Ishikawa (cell line): ENCODE measurements around the gene APBA3.

Experiments
- CEBPB ChIP-seq: IDR thresholded peaks from 2 replicates; pipeline ENCODE4 v1.6.1; 2012
- EP300 ChIP-seq: IDR thresholded peaks from 2 replicates; pipeline ENCODE4 v1.6.1; 2012; ENCODE audit warnings: borderline replicate concordance
- FOXM1 ChIP-seq: IDR thresholded peaks from 2 replicates; pipeline ENCODE4 v1.6.1; 2012; ENCODE audit warnings: low read depth, borderline replicate concordance
- RAD21 ChIP-seq: IDR thresholded peaks from 2 replicates; pipeline ENCODE4 v1.6.1; 2012; ENCODE audit warnings: low read depth
- TAF1 ChIP-seq: IDR thresholded peaks from 2 replicates; pipeline ENCODE4 v1.6.1; 2012; ENCODE audit warnings: low read depth, mild to moderate bottlenecking
- TF ChIP-seq, protein P1 (sequence below): IDR thresholded peaks from 2 replicates; pipeline ENCODE4 v1.6.1; 2012; ENCODE audit warnings: low read depth, mild to moderate bottlenecking
- TF ChIP-seq, protein P2 (sequence below): IDR thresholded peaks from 2 replicates; pipeline ENCODE4 v1.6.1; 2012

DNA sequence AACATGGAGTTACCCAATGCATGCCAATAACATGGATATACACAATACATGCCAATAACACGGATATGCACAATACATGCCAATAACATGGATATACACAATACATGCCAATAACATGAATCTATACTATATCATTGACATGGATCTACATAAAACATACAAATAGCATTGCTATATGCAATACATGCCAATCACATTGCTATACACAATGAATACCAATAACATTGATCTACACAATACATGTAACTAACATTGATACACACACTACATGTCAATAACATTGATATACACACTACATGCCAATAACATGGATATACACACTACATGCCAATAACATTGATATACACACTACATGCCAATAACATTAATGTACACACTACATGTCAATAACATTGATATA is 60.3 kb downstream of the APBA3 start:
- TF ChIP-seq EP300 = no peak
- no peak for TF ChIP-seq CEBPB
- TF ChIP-seq FOXM1 = no peak
- TF ChIP-seq TAF1 = no peak
- TF ChIP-seq RAD21 = no peak
- TF ChIP-seq, protein P1, sequence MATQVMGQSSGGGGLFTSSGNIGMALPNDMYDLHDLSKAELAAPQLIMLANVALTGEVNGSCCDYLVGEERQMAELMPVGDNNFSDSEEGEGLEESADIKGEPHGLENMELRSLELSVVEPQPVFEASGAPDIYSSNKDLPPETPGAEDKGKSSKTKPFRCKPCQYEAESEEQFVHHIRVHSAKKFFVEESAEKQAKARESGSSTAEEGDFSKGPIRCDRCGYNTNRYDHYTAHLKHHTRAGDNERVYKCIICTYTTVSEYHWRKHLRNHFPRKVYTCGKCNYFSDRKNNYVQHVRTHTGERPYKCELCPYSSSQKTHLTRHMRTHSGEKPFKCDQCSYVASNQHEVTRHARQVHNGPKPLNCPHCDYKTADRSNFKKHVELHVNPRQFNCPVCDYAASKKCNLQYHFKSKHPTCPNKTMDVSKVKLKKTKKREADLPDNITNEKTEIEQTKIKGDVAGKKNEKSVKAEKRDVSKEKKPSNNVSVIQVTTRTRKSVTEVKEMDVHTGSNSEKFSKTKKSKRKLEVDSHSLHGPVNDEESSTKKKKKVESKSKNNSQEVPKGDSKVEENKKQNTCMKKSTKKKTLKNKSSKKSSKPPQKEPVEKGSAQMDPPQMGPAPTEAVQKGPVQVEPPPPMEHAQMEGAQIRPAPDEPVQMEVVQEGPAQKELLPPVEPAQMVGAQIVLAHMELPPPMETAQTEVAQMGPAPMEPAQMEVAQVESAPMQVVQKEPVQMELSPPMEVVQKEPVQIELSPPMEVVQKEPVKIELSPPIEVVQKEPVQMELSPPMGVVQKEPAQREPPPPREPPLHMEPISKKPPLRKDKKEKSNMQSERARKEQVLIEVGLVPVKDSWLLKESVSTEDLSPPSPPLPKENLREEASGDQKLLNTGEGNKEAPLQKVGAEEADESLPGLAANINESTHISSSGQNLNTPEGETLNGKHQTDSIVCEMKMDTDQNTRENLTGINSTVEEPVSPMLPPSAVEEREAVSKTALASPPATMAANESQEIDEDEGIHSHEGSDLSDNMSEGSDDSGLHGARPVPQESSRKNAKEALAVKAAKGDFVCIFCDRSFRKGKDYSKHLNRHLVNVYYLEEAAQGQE = no peak
- TF ChIP-seq, protein P2, sequence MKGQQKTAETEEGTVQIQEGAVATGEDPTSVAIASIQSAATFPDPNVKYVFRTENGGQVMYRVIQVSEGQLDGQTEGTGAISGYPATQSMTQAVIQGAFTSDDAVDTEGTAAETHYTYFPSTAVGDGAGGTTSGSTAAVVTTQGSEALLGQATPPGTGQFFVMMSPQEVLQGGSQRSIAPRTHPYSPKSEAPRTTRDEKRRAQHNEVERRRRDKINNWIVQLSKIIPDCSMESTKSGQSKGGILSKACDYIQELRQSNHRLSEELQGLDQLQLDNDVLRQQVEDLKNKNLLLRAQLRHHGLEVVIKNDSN = no peak
